SKM-1 treated with dmso at 0.1 percent for 144 hours (cell line): ENCODE measurements around the gene UBASH3B.

Experiments used
- DNase-seq: peaks from one replicate; lab custom pipeline; 2025; ENCODE audit not compliant: unreplicated experiment; lab: John Stamatoyannopoulos, UW

Gene UBASH3B

GRCh38 chr11:122706291-122707088, 51.0 kb downstream of the UBASH3B start:
- DNase-seq = no peak

GRCh38 chr11:122707111-122707510, 51.6 kb downstream of the UBASH3B start:
- DNase-seq = no peak

GRCh38 chr11:122707901-122708300, 52.4 kb downstream of the UBASH3B start:
- DNase-seq = no peak

- DNase-seq = no peak
Measured at GRCh38 chr11:122709039-122709760, 53.7 kb downstream of the UBASH3B start.

- no peak for DNase-seq
Measured at GRCh38 chr11:122711362-122711761, 55.8 kb downstream of the UBASH3B start.

- DNase-seq = no peak
Measured at GRCh38 chr11:122711831-122712381, 56.4 kb downstream of the UBASH3B start.

GRCh38 chr11:122714004-122714403, 58.5 kb downstream of the UBASH3B start:
- no peak for DNase-seq

GRCh38 chr11:122714484-122714883, 59.0 kb downstream of the UBASH3B start:
- peak; percentile 95 for DNase-seq

- no peak for DNase-seq
Measured at GRCh38 chr11:122715548-122716440, 60.3 kb downstream of the UBASH3B start.

- DNase-seq = peak; percentile 70
Measured at GRCh38 chr11:122717264-122717867, 61.8 kb downstream of the UBASH3B start.

GRCh38 chr11:122720107-122720881, 64.8 kb downstream of the UBASH3B start:
- no peak for DNase-seq

GRCh38 chr11:122721201-122721963, 65.9 kb downstream of the UBASH3B start:
- no peak for DNase-seq

- no peak for DNase-seq
Measured at GRCh38 chr11:122721964-122722266, 66.4 kb downstream of the UBASH3B start.

GRCh38 chr11:122723106-122723505, 67.6 kb downstream of the UBASH3B start:
- no peak for DNase-seq

GRCh38 chr11:122723576-122723975, 68.1 kb downstream of the UBASH3B start:
- DNase-seq = no peak

- DNase-seq = no peak
Measured at GRCh38 chr11:122724520-122724919, 69.0 kb downstream of the UBASH3B start.

- DNase-seq = no peak
Measured at GRCh38 chr11:122726028-122726427, 70.5 kb downstream of the UBASH3B start.

- DNase-seq = no peak
Measured at GRCh38 chr11:122727101-122727929, 71.8 kb downstream of the UBASH3B start.
